ENCODE results near the gene PLEKHJ1. TPM values are rescaled to one million over a fixed set of nuclear protein-coding genes. Genes with fewer than 3 reads are reported as not detected.
A peak's percentile ranks its signal among the peaks of the same experiment; 100 is the strongest.

The PLEKHJ1 gene
- total and polyA plus RNA-seq, 9 of the 15 experiments (the other 6 are each of a cell fraction or from before 2014, with no cell fraction given): 1.5 to 188 (median 63.9) TPM

GRCh38 chr19:2236314-2237050, at the start of gene PLEKHJ1, which contains the start of gene SF3A2 (continued):
- TF ChIP-seq TFE3 (CRISPR knock-in tag; IDR thresholded peaks at IDR 0.05) (no peak), ZNF384 (IDR thresholded peaks at IDR 0.05; ENCODE audit: low read depth, low read length) (no peak), HES1 (IDR thresholded peaks at IDR 0.05; ENCODE audit: low read depth) (no peak), GMEB1 (CRISPR knock-in tag; IDR thresholded peaks at IDR 0.05) (peak; percentile 66), SMC3 (conservative IDR thresholded peaks at IDR 0.05; ENCODE audit: insufficient read depth, low read depth, low read length) (peak; percentile 94), E2F8 (IDR thresholded peaks at IDR 0.05; ENCODE audit: low read depth, partially characterized antibody) (peak; percentile 84), IRF2 (CRISPR knock-in tag; IDR thresholded peaks at IDR 0.05) (no peak), MAFF (IDR thresholded peaks at IDR 0.05; ENCODE audit: low read length) (no peak), NFYB (IDR thresholded peaks at IDR 0.05; ENCODE audit: extremely low read depth, insufficient read length) (no peak), IRF1 (CRISPR knock-in tag; IDR thresholded peaks at IDR 0.05; ENCODE audit: borderline replicate concordance) (no peak; the same call in 1 of the 2 replicates), DIDO1 (tag; IDR thresholded peaks at IDR 0.05; ENCODE audit: low read depth) (no peak; the same call in 1 of the 2 replicates), ZNF668 (CRISPR knock-in tag; IDR thresholded peaks at IDR 0.05) (no peak), ZNF239 (CRISPR knock-in tag; IDR thresholded peaks at IDR 0.05) (no peak), STAT5B (CRISPR knock-in tag; IDR thresholded peaks at IDR 0.05) (no peak), TFAM (CRISPR knock-in tag; conservative IDR thresholded peaks at IDR 0.05) (no peak), KAT2B (IDR thresholded peaks at IDR 0.05; ENCODE audit: low read depth, low read length) (no peak), RBM15 (IDR thresholded peaks at IDR 0.05; ENCODE audit: insufficient read depth, low read length) (no peak), ATF1 (CRISPR knock-in tag; IDR thresholded peaks at IDR 0.05) (no peak), ATF1 (tag; IDR thresholded peaks at IDR 0.05) (peak; percentile 90), PPARD (CRISPR knock-in tag; IDR thresholded peaks at IDR 0.05) (no peak), ETV6 (IDR thresholded peaks at IDR 0.05; ENCODE audit: borderline replicate concordance in 1 of 2, low read depth in 2 of 2, low read length in 1 of 2) (no peak), ETV6 (CRISPR knock-in tag; IDR thresholded peaks at IDR 0.05; ENCODE audit: borderline replicate concordance) (no peak)

Measured in K562 (cell line).